Peyer's patch (tissue), 4 donors: ENCODE results near the gene MRTFB. TPM values are rescaled to one million over a fixed set of nuclear protein-coding genes. Genes with fewer than 3 reads are reported as not detected.

Source experiments
- DNase-seq, 3 donors: peaks; one replicate each; pipeline ENCODE4 v3.0.0-alpha.2; 2017 to 2019
- H3K27ac ChIP-seq, 4 donors: fragments of 200-600 bp; sonication (generic); one replicate each; pipeline ENCODE4 v1.5.1; 2016 to 2019
- H3K27me3 ChIP-seq, 2 donors: fragments of 200-600 bp; sonication (generic); one replicate each; pipeline ENCODE4 v1.5.1; 2019
- H3K36me3 ChIP-seq, 3 donors: fragments of 200-600 bp; sonication (generic); one replicate each; pipeline ENCODE4 v1.5.1; 2016 to 2019
- H3K4me1 ChIP-seq, 4 donors: fragments of 200-600 bp; sonication (generic); one replicate each; pipeline ENCODE4 v1.5.1; 2016 to 2019
- H3K4me3 ChIP-seq, 4 donors: fragments of 200-600 bp; sonication (generic); 1 replicate in 3 of 4; 2 replicates in 1 of 4; pipeline ENCODE4 v1.5.1; 2016 to 2019; ENCODE audit warnings: mild to moderate bottlenecking in 1 of 4
- H3K9me3 ChIP-seq, 4 donors: fragments of 200-600 bp; sonication (generic); one replicate each; pipeline ENCODE4 v1.5.1; 2016 to 2019; ENCODE audit warnings: mild to moderate bottlenecking in 1 of 4
- POLR2A ChIP-seq, 2 donors: fragments of 450-650 bp; IDR thresholded peaks; one replicate each; pipeline ENCODE4 v1.5.1; 2017; ENCODE audit warnings: antibody characterized with exemption in 2 of 2, mild to moderate bottlenecking in 2 of 2, moderate library complexity in 2 of 2
- total RNA-seq, 4 donors: library from RNA; depleted of rRNA; stranded (reverse); fragments of >200 nt; gene quantifications; one replicate each; pipeline ENCODE4 v1.1.0, GENCODE V29; 2016
- TF ChIP-seq, protein P1 (sequence below), 6 experiments: fragments of 450-650 bp in 4 of 6; fragments of 200-600 bp in 2 of 6; sonication (generic) in 1 of 6; IDR thresholded peaks; one replicate each; pipeline ENCODE4 v1.5.1; 2017 to 2019; ENCODE audit warnings: antibody characterized with exemption in 6 of 6, mild to moderate bottlenecking in 3 of 6, moderate library complexity in 1 of 6

Gene MRTFB
- total RNA-seq, 4 donors from 2014 or later = 42.2 to 136 (median 68.7) TPM

DNA sequence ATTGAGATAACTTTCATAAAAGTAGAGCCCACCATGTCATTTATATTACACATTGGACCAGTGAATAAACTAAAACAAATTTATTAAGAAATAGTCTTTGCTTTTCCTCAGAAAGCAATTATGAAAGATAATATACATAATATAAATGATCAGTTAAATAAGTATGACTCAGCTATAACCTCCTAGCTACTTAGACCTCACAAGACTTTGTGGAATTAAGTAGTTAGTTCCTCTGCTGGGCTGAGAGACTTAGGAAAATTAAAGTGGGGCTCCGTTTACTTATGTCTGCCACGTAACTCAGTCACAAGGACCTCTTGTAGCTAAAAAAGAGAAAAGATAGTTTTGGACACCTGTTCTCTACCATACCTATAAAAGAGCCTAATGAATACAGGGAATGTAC is 76.9 kb downstream of the MRTFB start:
- no peaks in the 10 kb centered on the region for H3K36me3 ChIP-seq
- DNase-seq = no peak
- no peaks in the 10 kb centered on the region for H3K27me3 ChIP-seq
- H3K27ac ChIP-seq = no peak overlapping the region
- no peaks in the 10 kb centered on the region for H3K9me3 ChIP-seq
- TF ChIP-seq, protein P1, sequence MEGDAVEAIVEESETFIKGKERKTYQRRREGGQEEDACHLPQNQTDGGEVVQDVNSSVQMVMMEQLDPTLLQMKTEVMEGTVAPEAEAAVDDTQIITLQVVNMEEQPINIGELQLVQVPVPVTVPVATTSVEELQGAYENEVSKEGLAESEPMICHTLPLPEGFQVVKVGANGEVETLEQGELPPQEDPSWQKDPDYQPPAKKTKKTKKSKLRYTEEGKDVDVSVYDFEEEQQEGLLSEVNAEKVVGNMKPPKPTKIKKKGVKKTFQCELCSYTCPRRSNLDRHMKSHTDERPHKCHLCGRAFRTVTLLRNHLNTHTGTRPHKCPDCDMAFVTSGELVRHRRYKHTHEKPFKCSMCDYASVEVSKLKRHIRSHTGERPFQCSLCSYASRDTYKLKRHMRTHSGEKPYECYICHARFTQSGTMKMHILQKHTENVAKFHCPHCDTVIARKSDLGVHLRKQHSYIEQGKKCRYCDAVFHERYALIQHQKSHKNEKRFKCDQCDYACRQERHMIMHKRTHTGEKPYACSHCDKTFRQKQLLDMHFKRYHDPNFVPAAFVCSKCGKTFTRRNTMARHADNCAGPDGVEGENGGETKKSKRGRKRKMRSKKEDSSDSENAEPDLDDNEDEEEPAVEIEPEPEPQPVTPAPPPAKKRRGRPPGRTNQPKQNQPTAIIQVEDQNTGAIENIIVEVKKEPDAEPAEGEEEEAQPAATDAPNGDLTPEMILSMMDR (IDR thresholded peaks at IDR 0.05) = no peak
- TF ChIP-seq POLR2A (IDR thresholded peaks at IDR 0.05) = no peak
- H3K4me3 ChIP-seq = no peak overlapping the region
- no peaks in the 10 kb centered on the region for H3K4me1 ChIP-seq

DNA sequence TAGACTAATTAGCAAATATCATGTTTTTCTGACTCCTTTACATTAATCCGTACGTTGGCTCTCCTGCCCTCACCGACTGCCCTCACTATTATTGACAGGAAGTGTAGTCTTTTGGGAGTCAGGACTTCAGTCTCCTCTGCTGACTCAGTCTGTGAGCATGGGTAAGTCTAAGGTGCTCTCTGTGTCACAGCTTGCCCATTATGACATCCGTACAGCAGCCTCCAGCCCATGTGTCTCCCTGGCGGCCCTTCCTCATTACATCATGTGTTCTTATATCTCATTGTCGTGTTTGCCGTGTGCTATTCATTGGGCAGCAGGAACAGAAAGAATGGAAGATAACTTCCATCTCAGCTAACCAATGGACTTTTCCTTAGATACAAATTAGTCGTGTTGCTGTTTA is 77.5 kb downstream of the MRTFB start:
- no peak for DNase-seq
- no peaks in the 10 kb centered on the region for H3K4me1 ChIP-seq
- H3K27me3 ChIP-seq = no peaks in the 10 kb centered on the region
- H3K36me3 ChIP-seq = no peaks in the 10 kb centered on the region
- no peak overlapping the region for H3K27ac ChIP-seq
- no peaks in the 10 kb centered on the region for H3K9me3 ChIP-seq
- H3K4me3 ChIP-seq = no peak overlapping the region
- TF ChIP-seq POLR2A (IDR thresholded peaks at IDR 0.05) = no peak
- TF ChIP-seq, protein P1 (IDR thresholded peaks at IDR 0.05) = no peak

DNA sequence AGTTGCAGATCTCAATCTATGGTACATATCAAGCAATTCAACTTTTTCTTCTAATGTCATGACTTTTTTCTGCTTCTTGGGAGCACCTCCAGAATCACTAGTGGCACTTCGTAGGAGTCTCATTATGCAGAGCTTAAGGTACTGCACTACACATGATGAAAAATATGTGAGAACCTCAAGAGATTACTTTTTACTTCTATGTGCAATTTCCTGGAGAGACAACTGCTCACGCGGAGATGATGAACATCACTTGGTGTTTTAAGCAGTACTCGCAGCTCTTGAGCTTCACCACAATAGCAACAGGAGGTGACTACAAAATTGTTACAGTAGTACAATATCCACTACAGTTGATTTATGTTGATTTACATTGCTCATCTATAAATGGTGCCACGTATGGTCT is 79.7 kb downstream of the MRTFB start:
- Histone ChIP-seq H3K27ac (no peak overlapping the region), H3K9me3 (no peaks in the 10 kb centered on the region), H3K27me3 (no peaks in the 10 kb centered on the region), H3K4me1 (no peaks in the 10 kb centered on the region), H3K4me3 (no peak overlapping the region), H3K36me3 (no peaks in the 10 kb centered on the region)
- DNase-seq = no peak
- no peak for TF ChIP-seq POLR2A (IDR thresholded peaks at IDR 0.05)
- TF ChIP-seq, protein P1 (IDR thresholded peaks at IDR 0.05) = no peak

DNA sequence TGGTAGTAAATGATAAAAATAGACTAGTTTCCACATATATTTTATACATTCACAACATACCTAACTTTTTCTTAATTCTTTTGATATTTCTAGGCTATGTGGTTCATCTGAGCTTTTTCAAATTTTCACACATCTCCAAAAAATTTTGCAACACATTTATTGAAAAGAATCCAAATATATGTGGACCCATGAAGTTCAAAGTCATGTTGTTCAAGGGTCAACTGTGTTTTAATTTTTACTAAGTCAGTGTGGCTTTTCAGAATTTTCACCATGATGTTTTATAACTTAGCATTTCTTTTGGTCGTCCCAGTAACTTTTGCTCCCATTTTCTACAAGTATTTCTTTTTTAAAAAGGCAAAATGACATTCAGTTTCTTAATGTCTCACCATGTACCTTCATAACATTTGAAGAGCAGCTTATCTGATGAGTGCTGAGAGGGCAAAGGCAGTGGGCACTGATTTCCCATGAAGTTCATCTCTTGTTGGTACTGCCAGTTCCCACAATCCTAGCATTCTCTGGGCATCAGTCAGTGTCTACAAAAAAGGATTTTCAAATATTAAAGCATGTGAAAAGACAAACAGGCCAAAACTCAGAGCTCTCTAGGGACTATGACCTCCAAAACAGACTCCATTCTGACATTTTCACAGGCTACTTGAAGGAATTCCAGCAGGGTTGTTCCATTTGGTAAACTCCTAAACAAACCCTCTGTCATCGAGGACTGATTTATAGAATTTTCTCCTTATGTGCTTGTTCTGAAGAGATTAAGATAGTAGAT is 80.3 kb downstream of the MRTFB start:
- H3K4me3 ChIP-seq = no peak overlapping the region
- no peaks in the 10 kb centered on the region for H3K4me1 ChIP-seq
- DNase-seq = no peak
- H3K36me3 ChIP-seq = no peaks in the 10 kb centered on the region
- no peak overlapping the region for H3K27ac ChIP-seq
- H3K27me3 ChIP-seq = no peaks in the 10 kb centered on the region
- TF ChIP-seq, protein P1 (IDR thresholded peaks at IDR 0.05) = no peak
- no peak for TF ChIP-seq POLR2A (IDR thresholded peaks at IDR 0.05)
- H3K9me3 ChIP-seq = no peaks in the 10 kb centered on the region

DNA sequence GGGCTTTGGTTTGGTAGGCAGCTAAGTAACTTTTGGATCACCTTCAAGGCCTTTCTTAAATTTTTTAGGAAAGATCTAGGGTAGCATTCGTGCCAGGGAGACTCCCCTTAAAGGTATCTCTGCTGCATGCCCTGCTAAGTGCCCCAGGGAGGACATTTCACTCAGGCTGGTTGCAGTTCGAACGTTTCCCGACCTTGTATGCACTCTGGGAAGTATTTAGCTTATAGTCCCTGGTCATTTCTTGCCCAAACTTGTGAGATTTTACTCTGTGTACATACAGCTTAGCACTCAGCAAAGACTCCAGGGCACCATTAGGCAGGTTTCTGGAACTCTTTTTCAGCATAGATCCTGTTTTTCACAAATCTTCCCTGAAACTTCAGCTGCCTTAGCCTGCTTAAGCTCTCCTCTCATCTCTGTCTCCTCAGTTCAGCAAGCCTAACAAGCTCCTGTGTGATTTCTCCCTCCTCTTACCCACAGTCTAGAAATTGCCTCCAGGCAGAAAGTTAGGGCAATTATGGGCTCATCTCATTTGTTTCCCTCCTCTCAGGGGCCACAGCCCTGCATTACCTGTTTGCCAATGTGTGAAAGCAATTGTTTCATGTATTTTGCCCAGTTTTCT is 84.6 kb downstream of the MRTFB start:
- DNase-seq = no peak
- H3K9me3 ChIP-seq = no peaks in the 10 kb centered on the region
- H3K27ac ChIP-seq = no peak overlapping the region
- no peaks in the 10 kb centered on the region for H3K36me3 ChIP-seq
- H3K4me1 ChIP-seq = no peaks in the 10 kb centered on the region
- no peaks in the 10 kb centered on the region for H3K27me3 ChIP-seq
- TF ChIP-seq POLR2A (IDR thresholded peaks at IDR 0.05) = no peak
- TF ChIP-seq, protein P1 (IDR thresholded peaks at IDR 0.05) = no peak
- H3K4me3 ChIP-seq = no peak overlapping the region
